ENCODE data around the gene KCNJ6.

DNA sequence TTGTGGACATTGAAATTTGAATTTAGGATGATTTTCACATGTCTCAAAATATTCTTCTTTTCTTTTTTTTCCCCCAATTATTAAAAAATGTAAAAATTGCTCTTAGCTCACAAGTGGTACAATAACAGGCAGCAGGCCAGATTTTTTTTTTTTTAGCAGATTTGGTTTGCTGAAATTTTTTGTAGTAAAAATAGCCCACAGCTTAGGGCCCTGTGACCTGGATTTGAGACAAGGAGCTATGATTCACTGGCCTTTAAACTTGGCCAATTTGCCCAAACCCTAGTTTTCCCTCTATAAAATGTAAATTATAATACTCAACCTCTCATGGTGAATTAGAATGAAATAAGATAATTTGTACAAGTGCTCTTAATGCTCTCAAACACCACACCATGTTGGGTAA is 295.9 kb downstream of the KCNJ6 start:
- TF ChIP-seq PATZ1 (CRISPR knock-in tag; IDR thresholded peaks at IDR 0.05; ENCODE audit: borderline replicate concordance) (no peak), OSR1 (CRISPR knock-in tag; IDR thresholded peaks at IDR 0.05) (no peak), ARNTL (CRISPR knock-in tag; IDR thresholded peaks at IDR 0.05; ENCODE audit: borderline replicate concordance, low read depth) (no peak), ZFP30 (CRISPR knock-in tag; IDR thresholded peaks at IDR 0.05) (no peak), ZFP3 (CRISPR knock-in tag; IDR thresholded peaks at IDR 0.05) (no peak), ISL1 (CRISPR knock-in tag; IDR thresholded peaks at IDR 0.05) (no peak)
- TF ChIP-seq, protein P1, sequence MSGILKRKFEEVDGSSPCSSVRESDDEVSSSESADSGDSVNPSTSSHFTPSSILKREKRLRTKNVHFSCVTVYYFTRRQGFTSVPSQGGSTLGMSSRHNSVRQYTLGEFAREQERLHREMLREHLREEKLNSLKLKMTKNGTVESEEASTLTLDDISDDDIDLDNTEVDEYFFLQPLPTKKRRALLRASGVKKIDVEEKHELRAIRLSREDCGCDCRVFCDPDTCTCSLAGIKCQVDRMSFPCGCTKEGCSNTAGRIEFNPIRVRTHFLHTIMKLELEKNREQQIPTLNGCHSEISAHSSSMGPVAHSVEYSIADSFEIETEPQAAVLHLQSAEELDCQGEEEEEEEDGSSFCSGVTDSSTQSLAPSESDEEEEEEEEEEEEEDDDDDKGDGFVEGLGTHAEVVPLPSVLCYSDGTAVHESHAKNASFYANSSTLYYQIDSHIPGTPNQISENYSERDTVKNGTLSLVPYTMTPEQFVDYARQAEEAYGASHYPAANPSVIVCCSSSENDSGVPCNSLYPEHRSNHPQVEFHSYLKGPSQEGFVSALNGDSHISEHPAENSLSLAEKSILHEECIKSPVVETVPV (CRISPR knock-in tag; IDR thresholded peaks at IDR 0.05), result no peak
- TF ChIP-seq, protein P2, sequence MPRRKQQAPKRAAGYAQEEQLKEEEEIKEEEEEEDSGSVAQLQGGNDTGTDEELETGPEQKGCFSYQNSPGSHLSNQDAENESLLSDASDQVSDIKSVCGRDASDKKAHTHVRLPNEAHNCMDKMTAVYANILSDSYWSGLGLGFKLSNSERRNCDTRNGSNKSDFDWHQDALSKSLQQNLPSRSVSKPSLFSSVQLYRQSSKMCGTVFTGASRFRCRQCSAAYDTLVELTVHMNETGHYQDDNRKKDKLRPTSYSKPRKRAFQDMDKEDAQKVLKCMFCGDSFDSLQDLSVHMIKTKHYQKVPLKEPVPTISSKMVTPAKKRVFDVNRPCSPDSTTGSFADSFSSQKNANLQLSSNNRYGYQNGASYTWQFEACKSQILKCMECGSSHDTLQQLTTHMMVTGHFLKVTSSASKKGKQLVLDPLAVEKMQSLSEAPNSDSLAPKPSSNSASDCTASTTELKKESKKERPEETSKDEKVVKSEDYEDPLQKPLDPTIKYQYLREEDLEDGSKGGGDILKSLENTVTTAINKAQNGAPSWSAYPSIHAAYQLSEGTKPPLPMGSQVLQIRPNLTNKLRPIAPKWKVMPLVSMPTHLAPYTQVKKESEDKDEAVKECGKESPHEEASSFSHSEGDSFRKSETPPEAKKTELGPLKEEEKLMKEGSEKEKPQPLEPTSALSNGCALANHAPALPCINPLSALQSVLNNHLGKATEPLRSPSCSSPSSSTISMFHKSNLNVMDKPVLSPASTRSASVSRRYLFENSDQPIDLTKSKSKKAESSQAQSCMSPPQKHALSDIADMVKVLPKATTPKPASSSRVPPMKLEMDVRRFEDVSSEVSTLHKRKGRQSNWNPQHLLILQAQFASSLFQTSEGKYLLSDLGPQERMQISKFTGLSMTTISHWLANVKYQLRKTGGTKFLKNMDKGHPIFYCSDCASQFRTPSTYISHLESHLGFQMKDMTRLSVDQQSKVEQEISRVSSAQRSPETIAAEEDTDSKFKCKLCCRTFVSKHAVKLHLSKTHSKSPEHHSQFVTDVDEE (CRISPR knock-in tag; IDR thresholded peaks at IDR 0.05), result no peak

Measured in SK-N-SH treated with all-trans-retinoic acid at 6 μM for 48 hours (cell line).